ENCODE data around the gene ACVR2A. TPM values are rescaled to one million over a fixed set of nuclear protein-coding genes. Genes with fewer than 3 reads are reported as not detected.

Gene ACVR2A
- total RNA-seq, 1 experiment from 2014 or later = 13.4 TPM

- peaks cover 1% of the 10 kb centered on the region; the same call in 1 of the 2 replicates for H3K79me2 ChIP-seq (ENCODE audit: insufficient read depth, low read length)
- TF ChIP-seq, protein P1, sequence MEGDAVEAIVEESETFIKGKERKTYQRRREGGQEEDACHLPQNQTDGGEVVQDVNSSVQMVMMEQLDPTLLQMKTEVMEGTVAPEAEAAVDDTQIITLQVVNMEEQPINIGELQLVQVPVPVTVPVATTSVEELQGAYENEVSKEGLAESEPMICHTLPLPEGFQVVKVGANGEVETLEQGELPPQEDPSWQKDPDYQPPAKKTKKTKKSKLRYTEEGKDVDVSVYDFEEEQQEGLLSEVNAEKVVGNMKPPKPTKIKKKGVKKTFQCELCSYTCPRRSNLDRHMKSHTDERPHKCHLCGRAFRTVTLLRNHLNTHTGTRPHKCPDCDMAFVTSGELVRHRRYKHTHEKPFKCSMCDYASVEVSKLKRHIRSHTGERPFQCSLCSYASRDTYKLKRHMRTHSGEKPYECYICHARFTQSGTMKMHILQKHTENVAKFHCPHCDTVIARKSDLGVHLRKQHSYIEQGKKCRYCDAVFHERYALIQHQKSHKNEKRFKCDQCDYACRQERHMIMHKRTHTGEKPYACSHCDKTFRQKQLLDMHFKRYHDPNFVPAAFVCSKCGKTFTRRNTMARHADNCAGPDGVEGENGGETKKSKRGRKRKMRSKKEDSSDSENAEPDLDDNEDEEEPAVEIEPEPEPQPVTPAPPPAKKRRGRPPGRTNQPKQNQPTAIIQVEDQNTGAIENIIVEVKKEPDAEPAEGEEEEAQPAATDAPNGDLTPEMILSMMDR (conservative IDR thresholded peaks at IDR 0.05) = no peak
- no peak overlapping the region for H2BK120ac ChIP-seq (ENCODE audit: low read depth, low read length, poor library complexity, severe bottlenecking)
- no peaks in the 10 kb centered on the region for H3K4me1 ChIP-seq (ENCODE audit: insufficient read depth, low read length)
- H2AK5ac ChIP-seq (ENCODE audit: insufficient read length, low read length) = no peak overlapping the region
- no peak overlapping the region for H3K56ac ChIP-seq (ENCODE audit: insufficient read length, low read depth, low read length)
- 0 out of 7 replicates have a peak, but pooled peaks cover 0 to 2% (median 0%) of the 10 kb centered on the region in 3 experiments for H3K36me3 Mint-ChIP-seq (ENCODE audit: insufficient read depth in 1 of 3, low read depth in 3 of 3)
- H3K4me2 ChIP-seq (ENCODE audit: insufficient read depth, insufficient read length, low read length) = no peak overlapping the region
- H3K23ac ChIP-seq (ENCODE audit: insufficient read length, low read depth, low read length) = no peak overlapping the region
- no peak overlapping the region for H3T11ph ChIP-seq (ENCODE audit: low read length)
- H2BK20ac ChIP-seq (ENCODE audit: low read depth, low read length, poor library complexity, severe bottlenecking) = no peak overlapping the region
- H3K4me3 Mint-ChIP-seq = no peak overlapping the region
- H3K14ac ChIP-seq (ENCODE audit: insufficient read depth, low read length) = no peak overlapping the region
- H2AFZ ChIP-seq (ENCODE audit: low read length) = no peak overlapping the region
- no peak overlapping the region for H3K4ac ChIP-seq (ENCODE audit: low read depth, low read length)
- no peaks in the 10 kb centered on the region for H3K27me3 Mint-ChIP-seq (ENCODE audit: low read depth)
- no peak overlapping the region for H2BK5ac ChIP-seq (ENCODE audit: insufficient read length, low read length)
- no peaks in the 10 kb centered on the region for H4K20me1 ChIP-seq (ENCODE audit: control insufficient read depth, insufficient read depth, insufficient read length)
- no peak overlapping the region for H2BK15ac ChIP-seq (ENCODE audit: low read depth, low read length)
- H3K27ac Mint-ChIP-seq = no peak overlapping the region
- H4K8ac ChIP-seq (replicated peaks; ENCODE audit: insufficient read length, low read depth, low read length) = no peak overlapping the region
- no peak for DNase-seq
- H3K4me1 Mint-ChIP-seq = peaks cover 28 to 37% of the 10 kb centered on the region in 2 experiments
- H3K18ac ChIP-seq (ENCODE audit: insufficient read length, low read depth, low read length) = no peak overlapping the region
- no peaks in the 10 kb centered on the region for H3K23me2 ChIP-seq (ENCODE audit: insufficient read length, low read depth, low read length, poor library complexity, severe bottlenecking)
- no peaks in the 10 kb centered on the region for H3K9me3 Mint-ChIP-seq
- no peak overlapping the region for H3K27ac ChIP-seq (ENCODE audit: insufficient read length, low read depth, low read length)
- no peaks in the 10 kb centered on the region for H3K9me3 ChIP-seq (ENCODE audit: control insufficient read depth, low read depth, low read length)
- H3K9ac ChIP-seq (ENCODE audit: extremely low read depth, insufficient read length, low read length) = no peak overlapping the region
- H4K91ac ChIP-seq (ENCODE audit: insufficient read length, low read depth, low read length) = no peak overlapping the region
- no peak overlapping the region for H2BK12ac ChIP-seq (ENCODE audit: insufficient read length, low read depth, low read length)
- no peaks in the 10 kb centered on the region for H3K79me1 ChIP-seq (ENCODE audit: insufficient read depth, low read depth, low read length, poor library complexity, severe bottlenecking)
- H3K27me3 ChIP-seq (ENCODE audit: insufficient read depth, low read length) = no peaks in the 10 kb centered on the region
- H4K5ac ChIP-seq (ENCODE audit: insufficient read length, low read depth, low read length) = no peak overlapping the region
Measured at GRCh38 chr2:147882631-147883030, 37.8 kb downstream of the ACVR2A start.

Data from H9 (cell line).